ENCODE measurements around the gene COQ10A.

The COQ10A gene

GRCh38 chr12:56224102-56224701 is 42.5 kb upstream of the COQ10A start, which contains the start of gene NABP2:
Gene NABP2 (plus strand): TSS chr12:56224342. CDS start chr12:56224857, 515 bp downstream.
- TF ChIP-seq CTCF (IDR thresholded peaks at IDR 0.05): peak; percentile 96; the same call in 1 of the 2 replicates

GRCh38 chr12:56224954-56225353 is 41.8 kb upstream of the COQ10A start:
- TF ChIP-seq CTCF (IDR thresholded peaks at IDR 0.05): no peak

DNA sequence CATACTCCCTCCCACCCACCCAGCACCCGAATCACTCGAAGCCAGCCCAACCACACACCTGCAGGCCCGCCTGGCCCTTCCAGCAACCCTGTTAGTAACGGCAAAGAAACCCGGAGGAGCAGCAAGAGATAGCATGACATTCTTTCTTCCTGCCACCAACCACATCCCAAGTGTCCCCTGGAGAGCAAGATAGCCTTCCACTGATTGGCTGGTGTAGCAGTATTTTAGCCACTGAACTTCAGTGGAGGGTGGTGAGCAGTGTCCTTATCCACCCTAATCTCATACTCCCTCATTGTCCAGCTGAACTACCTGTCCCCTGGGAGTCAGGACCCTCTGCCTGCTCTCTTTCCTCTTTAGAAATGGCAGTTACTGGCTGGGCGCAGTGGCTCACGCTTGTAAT is 37.7 kb upstream of the COQ10A start:
- no peak for TF ChIP-seq CTCF (IDR thresholded peaks at IDR 0.05)

DNA sequence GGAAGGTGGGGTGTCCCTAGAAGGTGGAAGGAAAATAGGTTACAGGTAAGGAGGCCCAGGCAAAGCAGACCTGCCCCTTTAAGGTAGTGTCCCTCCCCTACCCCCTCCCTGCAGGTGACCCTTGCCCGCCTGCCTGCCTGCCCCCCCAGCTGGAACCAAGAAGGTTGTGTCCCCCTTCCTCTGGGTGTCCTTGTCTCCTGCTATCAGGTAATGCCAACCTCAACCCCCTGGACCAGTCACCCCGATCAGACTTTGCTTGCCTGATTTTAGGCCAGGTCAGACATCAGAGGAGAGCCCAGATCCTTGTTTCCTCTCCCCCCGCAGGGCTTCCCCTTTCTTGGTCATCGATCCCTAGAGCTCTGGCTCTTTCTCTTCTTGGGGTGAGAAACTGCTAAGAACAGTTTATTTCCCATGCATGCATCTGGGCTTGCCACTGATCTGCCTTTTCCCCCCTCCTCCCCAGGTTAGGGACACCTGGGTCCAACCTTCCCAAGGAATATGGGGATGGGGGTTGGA is 36.8 kb upstream of the COQ10A start, which contains the start of gene SLC39A5:
Gene SLC39A5 (plus strand): TSS at position 136 of the 516 bp plus-strand sequence. CDS start 1,224 bp downstream, outside the sequence.
- no peak for TF ChIP-seq CTCF (IDR thresholded peaks at IDR 0.05)

DNA sequence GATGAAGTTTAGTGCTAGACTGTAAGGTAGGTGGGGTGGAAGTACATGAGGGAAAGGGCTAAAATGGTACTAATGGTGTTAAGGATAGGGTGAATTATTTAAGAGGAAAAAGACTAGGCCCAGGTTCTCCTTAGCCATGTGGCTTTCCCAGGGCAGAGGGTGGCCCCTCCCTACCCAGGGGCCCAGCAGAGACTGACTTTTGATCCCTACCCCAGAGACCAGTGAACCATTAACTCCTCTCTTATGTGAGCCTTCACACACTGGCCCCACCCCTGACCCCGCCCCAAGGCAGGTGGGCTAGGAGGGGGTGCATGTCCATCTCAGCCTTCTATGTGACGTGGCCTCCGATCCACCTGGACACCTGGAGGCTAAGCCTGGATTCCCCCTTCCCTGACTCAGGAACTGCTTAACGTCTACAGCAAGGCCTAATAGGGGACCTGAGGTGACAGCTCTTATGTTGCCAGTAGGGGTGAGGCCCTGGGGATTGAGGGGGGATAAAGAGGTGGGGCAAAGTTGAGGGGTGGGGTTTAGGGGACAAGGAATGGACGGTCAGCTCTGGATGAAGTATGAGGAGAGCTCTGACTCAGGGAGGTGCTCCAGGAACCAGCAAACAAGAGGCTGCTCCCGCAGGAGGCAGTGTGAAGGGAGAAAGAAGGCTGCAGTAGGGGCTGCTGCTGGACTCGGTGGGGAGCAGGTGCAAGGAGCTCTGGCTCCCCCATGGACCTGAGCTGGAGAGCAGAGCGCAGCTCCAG is 36.1 kb upstream of the COQ10A start:
- no peak for TF ChIP-seq CTCF (IDR thresholded peaks at IDR 0.05)

- TF ChIP-seq CTCF (IDR thresholded peaks at IDR 0.05): no peak
These were observed 35.6 kb upstream of the COQ10A start for GRCh38 chr12:56231184-56231582.

- no peak for TF ChIP-seq CTCF (IDR thresholded peaks at IDR 0.05)
These were observed 31.9 kb upstream of the COQ10A start for GRCh38 chr12:56234746-56235436.
